ENCODE measurements around the gene SLC9C1. TPM values are rescaled to one million over a fixed set of nuclear protein-coding genes. Genes with fewer than 3 reads are reported as not detected.
A peak's percentile ranks its signal among the peaks of the same experiment; 100 is the strongest.

SLC9C1 gene
- total RNA-seq, 2 experiments from 2014 or later: not detected

GRCh38 chr3:112117415-112117814, 176.6 kb downstream of the SLC9C1 start:
- no peaks in the 10 kb centered on the region for H3K9me3 Mint-ChIP-seq (ENCODE audit: insufficient read depth)

GRCh38 chr3:112116748-112117186, 177.2 kb downstream of the SLC9C1 start:
- POLR2A ChIA-PET: interaction anchor here (1.0 to 1.2 kb wide), 2 partner anchors 12 to 16 kb away, joined by 5 to 6 read pairs; partner anchors contain the start of gene GCSAM
- no peak overlapping the region for H3K27ac Mint-ChIP-seq
- H3K36me3 Mint-ChIP-seq (ENCODE audit: low read depth): peaks cover 13% of the 10 kb centered on the region
- H3K9me3 Mint-ChIP-seq (ENCODE audit: insufficient read depth): no peaks in the 10 kb centered on the region
- ATAC-seq: no peak
- H3K4me3 Mint-ChIP-seq: no peak overlapping the region
- CTCF ChIA-PET: interaction anchor here (1.0 to 1.9 kb wide), 4 partner anchors 11 to 415 kb away, joined by 3 to 7 read pairs (median 4); no protein-coding TSS in a partner anchor
- peaks cover 39% of the 10 kb centered on the region for H3K4me1 Mint-ChIP-seq (ENCODE audit: low read depth)
- DNase-seq: no peak
- no peaks in the 10 kb centered on the region for H3K27me3 Mint-ChIP-seq (ENCODE audit: low read depth)

More at GRCh38 chr3:112117415-112117814, 176.6 kb downstream of the SLC9C1 start:
- H3K4me3 Mint-ChIP-seq: no peak overlapping the region
- H3K4me1 Mint-ChIP-seq (ENCODE audit: low read depth): peaks cover 37% of the 10 kb centered on the region
- POLR2A ChIA-PET: interaction anchor here (1.0 to 1.2 kb wide), 2 partner anchors 11 to 15 kb away, joined by 5 to 6 read pairs; partner anchors contain the start of gene GCSAM
- no peak for DNase-seq
- peaks cover 17% of the 10 kb centered on the region for H3K36me3 Mint-ChIP-seq (ENCODE audit: low read depth)
- no peaks in the 10 kb centered on the region for H3K27me3 Mint-ChIP-seq (ENCODE audit: low read depth)
- CTCF ChIA-PET: interaction anchor here (1.0 to 1.9 kb wide), 4 partner anchors 10 to 414 kb away, joined by 3 to 7 read pairs (median 4); no protein-coding TSS in a partner anchor
- no peak overlapping the region for H3K27ac Mint-ChIP-seq
- no peak for ATAC-seq

GRCh38 chr3:112115806-112116383, 178.1 kb downstream of the SLC9C1 start:
- no peak overlapping the region for H3K27ac Mint-ChIP-seq
- no peaks in the 10 kb centered on the region for H3K27me3 Mint-ChIP-seq (ENCODE audit: low read depth)
- peaks cover 32% of the 10 kb centered on the region for H3K4me1 Mint-ChIP-seq (ENCODE audit: low read depth)
- H3K4me3 Mint-ChIP-seq: no peak overlapping the region
- no peak for ATAC-seq
- no peaks in the 10 kb centered on the region for H3K9me3 Mint-ChIP-seq (ENCODE audit: insufficient read depth)
- POLR2A ChIA-PET: interaction anchor here (1.0 kb wide), 1 partner anchor 15 kb away, joined by 4 read pairs; no protein-coding TSS in a partner anchor
- CTCF ChIA-PET: interaction anchor here (1.0 to 1.3 kb wide), 2 partner anchors 17 to 20 kb away, joined by 3 to 4 read pairs; partner anchors contain the start of gene GCSAM
- no peak for DNase-seq
- H3K36me3 Mint-ChIP-seq (ENCODE audit: low read depth): peaks cover 13% of the 10 kb centered on the region

GRCh38 chr3:112115161-112115739, 178.8 kb downstream of the SLC9C1 start:
- no peak overlapping the region for H3K27ac Mint-ChIP-seq

GRCh38 chr3:112114576-112115160, 179.3 kb downstream of the SLC9C1 start:
- POLR2A ChIA-PET: interaction anchor here (1.0 kb wide), 1 partner anchor 16 kb away, joined by 4 read pairs; no protein-coding TSS in a partner anchor
- Mint-ChIP-seq H3K36me3 (ENCODE audit: low read depth) (peaks cover 8% of the 10 kb centered on the region), H3K4me1 (ENCODE audit: low read depth) (peaks cover 21% of the 10 kb centered on the region), H3K27ac (no peak overlapping the region), H3K4me3 (no peak overlapping the region), H3K9me3 (ENCODE audit: insufficient read depth) (no peaks in the 10 kb centered on the region), H3K27me3 (ENCODE audit: low read depth) (no peaks in the 10 kb centered on the region)
- ATAC-seq (no peak), DNase-seq (no peak)
- CTCF ChIA-PET: interaction anchor here (1.0 to 1.3 kb wide), 2 partner anchors 18 to 21 kb away, joined by 3 to 4 read pairs; partner anchors contain the start of gene GCSAM

More at GRCh38 chr3:112115161-112115739, 178.8 kb downstream of the SLC9C1 start:
- H3K36me3 Mint-ChIP-seq (ENCODE audit: low read depth): peaks cover 10% of the 10 kb centered on the region
- no peaks in the 10 kb centered on the region for H3K9me3 Mint-ChIP-seq (ENCODE audit: insufficient read depth)
- no peak for DNase-seq
- ChIA-PET POLR2A (interaction anchor here (1.0 kb wide), 1 partner anchor 16 kb away, joined by 4 read pairs; no protein-coding TSS in a partner anchor), CTCF (interaction anchor here (1.0 to 1.3 kb wide), 2 partner anchors 18 to 21 kb away, joined by 3 to 4 read pairs; partner anchors contain the start of gene GCSAM)
- ATAC-seq: no peak
- peaks cover 27% of the 10 kb centered on the region for H3K4me1 Mint-ChIP-seq (ENCODE audit: low read depth)
- no peak overlapping the region for H3K4me3 Mint-ChIP-seq
- no peaks in the 10 kb centered on the region for H3K27me3 Mint-ChIP-seq (ENCODE audit: low read depth)

GRCh38 chr3:112111785-112112402, 182.1 kb downstream of the SLC9C1 start:
- H3K9me3 Mint-ChIP-seq (ENCODE audit: insufficient read depth): no peaks in the 10 kb centered on the region
- ChIA-PET POLR2A (interaction anchor here (0.8 kb wide), 1 partner anchor 13 kb away, joined by 5 read pairs; no protein-coding TSS in a partner anchor), CTCF (interaction anchor here (0.6 to 4.2 kb wide), 71 partner anchors 8 to 826 kb away, joined by 3 to 67 read pairs (median 5); partner anchors contain the start of genes ABHD10, ATG3, BTLA and CD200)
- peak; percentile 73 for DNase-seq
- H3K27ac Mint-ChIP-seq: no peak overlapping the region
- ATAC-seq: peak; percentile 94
- H3K4me3 Mint-ChIP-seq: no peak overlapping the region
- H3K4me1 Mint-ChIP-seq (ENCODE audit: low read depth): peaks cover 2% of the 10 kb centered on the region
- H3K36me3 Mint-ChIP-seq (ENCODE audit: low read depth): no peaks in the 10 kb centered on the region
- H3K27me3 Mint-ChIP-seq (ENCODE audit: low read depth): no peaks in the 10 kb centered on the region

GRCh38 chr3:112109322-112109721, 184.7 kb downstream of the SLC9C1 start:
- Mint-ChIP-seq H3K4me1 (ENCODE audit: low read depth) (peaks cover 2% of the 10 kb centered on the region), H3K9me3 (ENCODE audit: insufficient read depth) (no peaks in the 10 kb centered on the region), H3K4me3 (no peak overlapping the region), H3K27me3 (ENCODE audit: low read depth) (no peaks in the 10 kb centered on the region), H3K36me3 (ENCODE audit: low read depth) (no peaks in the 10 kb centered on the region), H3K27ac (no peak overlapping the region)
- POLR2A ChIA-PET: no interaction called here
- no peak for ATAC-seq
- CTCF ChIA-PET: interaction anchor here (4.2 kb wide), 1 partner anchor 185 kb away, joined by 67 read pairs; the partner anchor contains the start of gene SLC9C1
- DNase-seq: no peak

GRCh38 chr3:112104774-112105173, 189.2 kb downstream of the SLC9C1 start:
- H3K27me3 Mint-ChIP-seq (ENCODE audit: low read depth): no peaks in the 10 kb centered on the region
- ChIA-PET CTCF (no interaction called here), POLR2A (no interaction called here)
- ATAC-seq: no peak
- H3K36me3 Mint-ChIP-seq (ENCODE audit: low read depth): no peaks in the 10 kb centered on the region
- DNase-seq: no peak
- H3K27ac Mint-ChIP-seq: no peak overlapping the region
- no peak overlapping the region for H3K4me3 Mint-ChIP-seq
- H3K9me3 Mint-ChIP-seq (ENCODE audit: insufficient read depth): no peaks in the 10 kb centered on the region
- no peaks in the 10 kb centered on the region for H3K4me1 Mint-ChIP-seq (ENCODE audit: low read depth)

GRCh38 chr3:112101916-112102315, 192.1 kb downstream of the SLC9C1 start:
- Mint-ChIP-seq H3K27me3 (ENCODE audit: low read depth) (no peaks in the 10 kb centered on the region), H3K4me1 (ENCODE audit: low read depth) (peaks cover 3% of the 10 kb centered on the region), H3K36me3 (ENCODE audit: low read depth) (no peaks in the 10 kb centered on the region), H3K4me3 (no peak overlapping the region), H3K9me3 (ENCODE audit: insufficient read depth) (no peaks in the 10 kb centered on the region), H3K27ac (no peak overlapping the region)
- DNase-seq: no peak
- ATAC-seq: no peak
- POLR2A ChIA-PET: no interaction called here
- CTCF ChIA-PET: interaction anchor here (1.9 kb wide), 1 partner anchor 9 kb away, joined by 10 read pairs; no protein-coding TSS in a partner anchor

GRCh38 chr3:112097378-112097777, 196.6 kb downstream of the SLC9C1 start:
- ChIA-PET POLR2A (no interaction called here), CTCF (interaction anchor here (2.0 kb wide), 1 partner anchor 14 kb away, joined by 7 read pairs; no protein-coding TSS in a partner anchor)
- peaks cover 7% of the 10 kb centered on the region for H3K36me3 Mint-ChIP-seq (ENCODE audit: low read depth)
- H3K4me3 Mint-ChIP-seq: no peak overlapping the region
- DNase-seq (no peak), ATAC-seq (no peak)
- H3K27ac Mint-ChIP-seq: no peak overlapping the region
- H3K4me1 Mint-ChIP-seq (ENCODE audit: low read depth): peaks cover 15% of the 10 kb centered on the region
- no peaks in the 10 kb centered on the region for H3K27me3 Mint-ChIP-seq (ENCODE audit: low read depth)
- no peaks in the 10 kb centered on the region for H3K9me3 Mint-ChIP-seq (ENCODE audit: insufficient read depth)

GRCh38 chr3:112096176-112096575, 197.8 kb downstream of the SLC9C1 start:
- Mint-ChIP-seq H3K27me3 (ENCODE audit: low read depth) (no peaks in the 10 kb centered on the region), H3K36me3 (ENCODE audit: low read depth) (peaks cover 7% of the 10 kb centered on the region), H3K9me3 (ENCODE audit: insufficient read depth) (no peaks in the 10 kb centered on the region), H3K4me3 (no peak overlapping the region), H3K4me1 (ENCODE audit: low read depth) (peaks cover 21% of the 10 kb centered on the region), H3K27ac (no peak overlapping the region)
- no peak for DNase-seq
- POLR2A ChIA-PET: no interaction called here
- no peak for ATAC-seq
- CTCF ChIA-PET: interaction anchor here (1.1 to 2.6 kb wide), 2 partner anchors 10 to 16 kb away, joined by 3 to 7 read pairs; partner anchors contain the start of gene C3orf52
